ENCODE data around the gene RTN1.

RTN1 gene

DNA sequence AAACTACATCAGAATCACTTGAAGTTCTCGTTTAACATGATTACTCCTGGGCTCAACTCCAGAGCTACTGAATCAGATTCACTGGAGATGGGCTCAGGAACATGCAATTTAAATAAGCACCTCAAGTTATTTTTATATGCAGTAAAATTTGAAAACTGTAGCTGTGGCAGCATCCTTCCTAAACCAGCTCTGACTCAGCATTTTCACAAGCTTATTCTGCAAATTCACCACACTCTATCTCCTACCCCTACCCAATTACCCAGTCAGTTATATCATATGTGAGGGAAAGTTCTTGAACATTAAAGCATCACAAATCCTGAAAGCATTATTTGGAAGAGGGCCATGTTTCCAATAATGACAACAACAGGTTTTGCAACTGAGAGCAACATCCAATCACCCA lies 25.1 kb upstream of the RTN1 start:
- Histone ChIP-seq H3K9me3 (ENCODE audit: control insufficient read depth, insufficient read depth, low read length) (no peaks in the 10 kb centered on the region), H3K9ac (ENCODE audit: low read depth, low read length) (no peak overlapping the region), H3K27ac (ENCODE audit: low read depth, low read length) (no peak overlapping the region), H3K27me3 (ENCODE audit: control insufficient read depth, insufficient read depth, low read length) (no peaks in the 10 kb centered on the region; the same call in 1 of the 2 replicates), H3K36me3 (ENCODE audit: control insufficient read depth, insufficient read depth, low read length) (no peaks in the 10 kb centered on the region), H3K4me1 (ENCODE audit: control insufficient read depth, insufficient read depth, low read length) (no peaks in the 10 kb centered on the region), H3K4me3 (ENCODE audit: low read depth, low read length) (no peak overlapping the region)

DNA sequence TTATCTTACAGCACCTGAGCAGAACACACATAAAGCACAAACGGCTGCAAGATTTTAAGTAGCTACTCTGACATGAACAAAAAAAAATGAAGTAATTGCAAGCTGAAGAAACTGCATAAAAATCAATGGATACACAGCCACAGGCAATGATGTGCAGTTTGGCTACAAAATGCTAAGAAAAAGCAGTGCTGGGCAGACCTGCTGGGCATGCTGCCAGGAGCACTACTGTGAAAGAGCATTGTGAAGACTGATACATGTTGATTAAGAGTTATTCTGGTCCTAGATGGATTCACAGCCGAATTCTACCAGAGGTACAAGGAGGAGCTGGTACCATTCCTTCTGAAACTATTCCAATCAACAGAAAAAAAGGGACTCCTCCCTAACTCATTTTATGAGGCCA lies 20.1 kb upstream of the RTN1 start:
- no peaks in the 10 kb centered on the region for H3K36me3 ChIP-seq (ENCODE audit: control insufficient read depth, insufficient read depth, low read length)
- no peaks in the 10 kb centered on the region for H3K4me1 ChIP-seq (ENCODE audit: control insufficient read depth, insufficient read depth, low read length)
- no peaks in the 10 kb centered on the region for H3K9me3 ChIP-seq (ENCODE audit: control insufficient read depth, insufficient read depth, low read length)
- H3K9ac ChIP-seq (ENCODE audit: low read depth, low read length) = no peak overlapping the region
- H3K27ac ChIP-seq (ENCODE audit: low read depth, low read length) = no peak overlapping the region
- no peaks in the 10 kb centered on the region; the same call in 1 of the 2 replicates for H3K27me3 ChIP-seq (ENCODE audit: control insufficient read depth, insufficient read depth, low read length)
- no peak overlapping the region for H3K4me3 ChIP-seq (ENCODE audit: low read depth, low read length)

DNA sequence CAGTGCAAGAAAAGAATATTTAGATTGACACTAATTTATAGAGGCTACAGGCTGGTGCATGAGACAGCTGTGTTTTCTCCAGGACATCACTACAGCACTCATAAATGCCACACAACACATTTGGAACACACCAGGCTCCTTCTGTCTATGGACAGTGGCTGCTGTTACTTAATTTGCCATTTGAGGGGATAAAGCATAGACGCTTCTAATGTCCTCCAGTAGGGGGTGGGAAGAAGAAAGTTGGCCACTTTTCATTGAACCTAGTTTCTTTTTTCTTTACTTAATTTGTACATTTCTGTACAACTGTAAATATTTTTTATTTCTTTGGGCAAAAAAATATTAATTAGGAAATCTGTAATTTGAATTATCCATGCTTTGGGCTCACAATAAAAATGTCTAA lies 12.4 kb upstream of the RTN1 start:
- H3K4me3 ChIP-seq (ENCODE audit: low read depth, low read length) = no peak overlapping the region
- no peaks in the 10 kb centered on the region for H3K27me3 ChIP-seq (ENCODE audit: control insufficient read depth, insufficient read depth, low read length)
- no peaks in the 10 kb centered on the region for H3K4me1 ChIP-seq (ENCODE audit: control insufficient read depth, insufficient read depth, low read length)
- no peaks in the 10 kb centered on the region for H3K36me3 ChIP-seq (ENCODE audit: control insufficient read depth, insufficient read depth, low read length)
- H3K9ac ChIP-seq (ENCODE audit: low read depth, low read length) = no peak overlapping the region
- no peak overlapping the region for H3K27ac ChIP-seq (ENCODE audit: low read depth, low read length)
- H3K9me3 ChIP-seq (ENCODE audit: control insufficient read depth, insufficient read depth, low read length) = no peaks in the 10 kb centered on the region

DNA sequence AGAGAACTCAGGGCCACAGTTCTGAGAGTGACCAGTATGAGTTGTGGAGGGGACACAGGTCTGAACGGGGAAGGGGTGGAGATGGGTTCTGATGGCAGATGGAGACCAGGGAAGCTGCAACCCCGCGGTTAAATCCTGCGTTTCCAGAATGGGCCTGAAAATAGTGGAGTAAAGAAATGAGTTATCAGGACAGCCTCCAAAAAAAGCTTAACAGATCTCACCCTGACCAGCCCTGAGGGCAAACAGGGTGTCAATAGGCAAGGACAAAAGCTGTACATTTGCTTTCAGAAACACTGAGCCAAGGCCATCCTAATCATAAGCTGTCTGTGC lies 555 bp upstream of the RTN1 start:
- Histone ChIP-seq H3K27me3 (ENCODE audit: control insufficient read depth, insufficient read depth, low read length) (peaks cover 64% of the 10 kb centered on the region), H3K9ac (ENCODE audit: low read depth, low read length) (no peak overlapping the region), H3K4me3 (ENCODE audit: low read depth, low read length) (peak overlapping the region; percentile 63)

DNA sequence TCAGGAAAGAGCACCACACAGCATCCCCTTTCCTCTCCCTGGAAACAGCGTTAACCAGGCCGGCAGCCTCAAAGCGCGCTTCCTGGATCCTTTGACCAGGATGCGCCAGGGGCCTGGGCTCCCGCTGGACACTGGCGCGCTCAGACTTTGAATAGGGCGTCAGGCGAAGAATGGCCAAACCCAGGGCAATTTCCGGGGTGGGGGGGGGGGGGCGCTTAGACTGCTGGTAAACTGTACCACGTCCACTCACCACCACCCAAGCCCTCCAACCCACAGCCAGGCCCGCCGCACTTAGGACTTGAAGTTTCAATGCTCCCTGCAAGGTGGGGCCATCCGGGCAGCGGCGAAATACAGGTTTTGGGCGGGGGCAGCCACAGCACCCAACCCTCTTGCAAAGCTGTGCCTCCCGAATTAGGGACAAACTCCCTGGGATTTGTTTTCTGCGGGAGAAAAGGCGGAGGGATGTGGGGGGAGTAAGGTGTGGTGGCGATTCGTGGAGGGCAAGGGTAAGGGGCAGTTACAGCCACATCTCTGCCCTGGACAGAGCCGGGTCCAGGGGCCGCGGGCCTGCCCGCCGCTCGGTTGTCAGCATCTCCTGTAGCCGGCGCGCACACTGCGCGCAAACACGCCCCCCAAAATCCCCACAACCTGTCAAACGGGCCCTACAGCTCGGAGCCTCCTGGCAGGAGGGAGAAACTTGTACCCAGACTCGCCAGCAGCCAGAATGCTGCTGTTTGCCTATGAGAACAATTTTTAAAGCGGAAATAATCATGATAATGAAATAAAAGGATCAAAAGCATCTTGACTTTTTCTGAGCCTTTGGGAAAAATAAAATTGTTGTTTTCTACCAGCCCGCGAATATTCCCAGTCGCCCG lies 958 bp downstream of the RTN1 start:
- no peaks in the 10 kb centered on the region for H3K9me3 ChIP-seq (ENCODE audit: control insufficient read depth, insufficient read depth, low read length)
- H3K4me1 ChIP-seq (ENCODE audit: control insufficient read depth, insufficient read depth, low read length) = no peaks in the 10 kb centered on the region
- H3K9ac ChIP-seq (ENCODE audit: low read depth, low read length) = no peak overlapping the region
- peaks cover 64% of the 10 kb centered on the region for H3K27me3 ChIP-seq (ENCODE audit: control insufficient read depth, insufficient read depth, low read length)
- no peak overlapping the region for H3K27ac ChIP-seq (ENCODE audit: low read depth, low read length)
- H3K4me3 ChIP-seq (ENCODE audit: low read depth, low read length) = peak overlapping the region; percentile 63
- H3K36me3 ChIP-seq (ENCODE audit: control insufficient read depth, insufficient read depth, low read length) = no peaks in the 10 kb centered on the region

More for the DNA sequence above, 555 bp upstream of the RTN1 start:
- no peaks in the 10 kb centered on the region for H3K4me1 ChIP-seq (ENCODE audit: control insufficient read depth, insufficient read depth, low read length)
- no peak overlapping the region for H3K27ac ChIP-seq (ENCODE audit: low read depth, low read length)
- H3K9me3 ChIP-seq (ENCODE audit: control insufficient read depth, insufficient read depth, low read length) = no peaks in the 10 kb centered on the region
- H3K36me3 ChIP-seq (ENCODE audit: control insufficient read depth, insufficient read depth, low read length) = no peaks in the 10 kb centered on the region

DNA sequence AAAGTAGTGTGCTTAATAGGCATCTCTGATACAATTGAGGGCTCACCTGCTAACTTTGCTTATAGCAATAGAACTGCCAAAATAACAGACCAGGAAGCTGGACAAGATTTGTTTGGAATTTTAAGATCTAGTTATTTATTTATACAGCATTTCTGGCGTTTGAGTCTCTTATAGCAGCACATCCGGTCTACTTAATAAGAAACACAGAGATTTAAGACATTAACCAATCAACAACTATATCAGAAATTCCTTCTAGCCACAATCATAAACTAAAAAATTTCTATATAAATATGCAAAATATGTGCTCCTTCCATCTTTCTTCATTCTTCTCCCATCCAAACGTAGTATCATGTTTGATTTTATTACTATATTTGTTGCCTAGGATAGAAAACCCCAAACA lies 2.6 kb downstream of the RTN1 start:
- Histone ChIP-seq H3K27ac (ENCODE audit: low read depth, low read length) (no peak overlapping the region), H3K9ac (ENCODE audit: low read depth, low read length) (no peak overlapping the region), H3K4me3 (ENCODE audit: low read depth, low read length) (no peak overlapping the region), H3K4me1 (ENCODE audit: control insufficient read depth, insufficient read depth, low read length) (no peaks in the 10 kb centered on the region), H3K27me3 (ENCODE audit: control insufficient read depth, insufficient read depth, low read length) (peaks cover 60% of the 10 kb centered on the region), H3K36me3 (ENCODE audit: control insufficient read depth, insufficient read depth, low read length) (no peaks in the 10 kb centered on the region), H3K9me3 (ENCODE audit: control insufficient read depth, insufficient read depth, low read length) (no peaks in the 10 kb centered on the region)

DNA sequence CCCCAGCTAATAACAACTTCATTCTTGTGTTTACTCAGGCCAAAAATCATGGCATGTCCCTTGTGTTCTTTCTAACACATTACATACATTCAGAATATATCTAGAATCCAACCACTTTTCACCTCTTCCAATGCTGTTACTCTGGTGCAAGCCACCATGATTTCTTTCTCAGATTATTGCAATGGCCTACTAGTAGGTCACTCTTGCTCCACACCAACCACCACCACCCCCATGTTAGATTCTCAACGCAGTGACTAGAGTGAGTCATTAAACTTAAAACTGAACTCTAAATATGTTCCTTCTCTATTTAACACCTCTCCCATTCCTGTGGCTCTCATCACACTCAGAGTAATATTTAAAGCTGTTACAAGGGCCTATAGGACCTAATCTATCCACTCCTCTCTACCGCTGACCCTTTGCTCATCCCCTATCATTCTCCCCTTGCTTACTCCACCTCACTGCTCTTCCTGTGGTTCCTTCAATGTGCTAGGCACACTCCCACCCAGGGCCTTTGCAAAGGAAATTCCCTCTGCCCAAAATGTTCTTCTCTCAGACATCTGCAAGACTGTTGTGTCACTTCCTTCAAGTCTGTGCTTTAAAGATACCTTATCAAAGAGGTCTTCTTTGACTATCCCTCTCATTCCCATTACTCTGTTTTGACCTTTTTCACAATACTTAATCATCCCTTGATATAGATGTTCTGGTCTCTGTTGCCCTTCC lies 6.6 kb downstream of the RTN1 start:
- Histone ChIP-seq H3K36me3 (ENCODE audit: control insufficient read depth, insufficient read depth, low read length) (no peaks in the 10 kb centered on the region), H3K9me3 (ENCODE audit: control insufficient read depth, insufficient read depth, low read length) (peaks cover 14% of the 10 kb centered on the region; the same call in 1 of the 2 replicates), H3K9ac (ENCODE audit: low read depth, low read length) (no peak overlapping the region), H3K27ac (ENCODE audit: low read depth, low read length) (no peak overlapping the region), H3K4me3 (ENCODE audit: low read depth, low read length) (no peak overlapping the region), H3K4me1 (ENCODE audit: control insufficient read depth, insufficient read depth, low read length) (no peaks in the 10 kb centered on the region), H3K27me3 (ENCODE audit: control insufficient read depth, insufficient read depth, low read length) (peaks cover 19% of the 10 kb centered on the region)

DNA sequence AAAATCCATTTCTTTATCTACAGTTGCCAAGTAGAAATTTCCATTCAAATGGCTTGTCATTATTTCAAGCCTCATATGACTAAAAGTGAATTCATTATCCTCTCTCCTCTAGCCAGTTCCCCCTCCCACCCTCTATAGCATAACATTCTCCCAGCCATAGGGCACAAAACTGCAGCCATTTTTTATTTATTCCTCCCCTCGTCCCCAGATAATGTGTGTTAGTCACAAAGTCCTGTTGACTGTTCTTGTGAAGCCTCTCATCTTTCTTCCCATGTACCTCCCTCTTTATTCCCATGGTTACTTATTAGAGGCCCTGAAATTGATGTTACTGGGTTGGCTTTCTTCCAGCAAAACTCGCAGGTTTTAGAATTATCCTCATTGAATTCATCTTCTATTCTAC lies 13.2 kb downstream of the RTN1 start:
- Histone ChIP-seq H3K27me3 (ENCODE audit: control insufficient read depth, insufficient read depth, low read length) (no peaks in the 10 kb centered on the region), H3K36me3 (ENCODE audit: control insufficient read depth, insufficient read depth, low read length) (no peaks in the 10 kb centered on the region), H3K9ac (ENCODE audit: low read depth, low read length) (no peak overlapping the region), H3K27ac (ENCODE audit: low read depth, low read length) (no peak overlapping the region), H3K4me3 (ENCODE audit: low read depth, low read length) (no peak overlapping the region), H3K4me1 (ENCODE audit: control insufficient read depth, insufficient read depth, low read length) (no peaks in the 10 kb centered on the region), H3K9me3 (ENCODE audit: control insufficient read depth, insufficient read depth, low read length) (peaks cover 14% of the 10 kb centered on the region; the same call in 1 of the 2 replicates)

DNA sequence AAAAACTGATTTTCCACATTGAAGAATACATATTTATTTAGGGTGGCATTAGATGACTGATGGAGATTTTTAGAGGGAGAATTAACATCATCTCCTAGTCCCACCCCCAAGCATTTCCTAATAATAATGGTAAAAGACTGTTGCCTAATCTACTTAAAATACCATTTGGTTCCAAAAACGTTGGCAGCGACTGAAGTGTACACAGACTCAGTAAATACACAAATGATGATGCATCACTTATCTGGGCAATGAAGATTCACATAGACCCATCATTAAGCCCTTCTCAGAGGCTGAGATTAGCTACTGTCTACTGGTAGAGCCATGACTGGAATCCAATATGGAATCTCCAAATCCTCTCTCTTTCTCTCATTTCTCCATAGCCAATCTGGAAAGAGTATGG lies 18.2 kb downstream of the RTN1 start:
- Histone ChIP-seq H3K27ac (ENCODE audit: low read depth, low read length) (no peak overlapping the region), H3K36me3 (ENCODE audit: control insufficient read depth, insufficient read depth, low read length) (no peaks in the 10 kb centered on the region), H3K4me1 (ENCODE audit: control insufficient read depth, insufficient read depth, low read length) (no peaks in the 10 kb centered on the region), H3K27me3 (ENCODE audit: control insufficient read depth, insufficient read depth, low read length) (no peaks in the 10 kb centered on the region), H3K9ac (ENCODE audit: low read depth, low read length) (no peak overlapping the region), H3K9me3 (ENCODE audit: control insufficient read depth, insufficient read depth, low read length) (no peaks in the 10 kb centered on the region), H3K4me3 (ENCODE audit: low read depth, low read length) (no peak overlapping the region)

DNA sequence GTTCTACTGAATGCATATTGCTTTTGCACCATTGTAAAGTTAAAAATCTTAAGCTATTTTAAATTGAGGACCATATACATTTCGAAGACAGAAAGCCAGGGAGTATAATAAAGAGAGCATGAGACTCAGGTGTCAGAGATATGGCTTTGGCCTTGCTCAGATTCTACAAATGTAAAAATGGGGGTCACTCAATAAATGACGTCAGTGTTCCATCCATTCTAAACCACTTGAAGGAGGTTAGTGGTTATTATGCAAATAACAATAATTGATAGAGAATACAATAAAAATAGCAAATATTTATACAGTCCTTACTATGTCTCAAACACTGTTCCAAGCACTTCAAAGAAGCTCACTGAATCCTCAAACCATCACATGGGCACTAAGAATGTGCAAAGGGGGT lies 20.1 kb downstream of the RTN1 start:
- H3K9me3 ChIP-seq (ENCODE audit: control insufficient read depth, insufficient read depth, low read length) = no peaks in the 10 kb centered on the region
- H3K27me3 ChIP-seq (ENCODE audit: control insufficient read depth, insufficient read depth, low read length) = no peaks in the 10 kb centered on the region
- no peak overlapping the region for H3K27ac ChIP-seq (ENCODE audit: low read depth, low read length)
- H3K4me3 ChIP-seq (ENCODE audit: low read depth, low read length) = no peak overlapping the region
- H3K9ac ChIP-seq (ENCODE audit: low read depth, low read length) = no peak overlapping the region
- H3K4me1 ChIP-seq (ENCODE audit: control insufficient read depth, insufficient read depth, low read length) = no peaks in the 10 kb centered on the region
- H3K36me3 ChIP-seq (ENCODE audit: control insufficient read depth, insufficient read depth, low read length) = no peaks in the 10 kb centered on the region

DNA sequence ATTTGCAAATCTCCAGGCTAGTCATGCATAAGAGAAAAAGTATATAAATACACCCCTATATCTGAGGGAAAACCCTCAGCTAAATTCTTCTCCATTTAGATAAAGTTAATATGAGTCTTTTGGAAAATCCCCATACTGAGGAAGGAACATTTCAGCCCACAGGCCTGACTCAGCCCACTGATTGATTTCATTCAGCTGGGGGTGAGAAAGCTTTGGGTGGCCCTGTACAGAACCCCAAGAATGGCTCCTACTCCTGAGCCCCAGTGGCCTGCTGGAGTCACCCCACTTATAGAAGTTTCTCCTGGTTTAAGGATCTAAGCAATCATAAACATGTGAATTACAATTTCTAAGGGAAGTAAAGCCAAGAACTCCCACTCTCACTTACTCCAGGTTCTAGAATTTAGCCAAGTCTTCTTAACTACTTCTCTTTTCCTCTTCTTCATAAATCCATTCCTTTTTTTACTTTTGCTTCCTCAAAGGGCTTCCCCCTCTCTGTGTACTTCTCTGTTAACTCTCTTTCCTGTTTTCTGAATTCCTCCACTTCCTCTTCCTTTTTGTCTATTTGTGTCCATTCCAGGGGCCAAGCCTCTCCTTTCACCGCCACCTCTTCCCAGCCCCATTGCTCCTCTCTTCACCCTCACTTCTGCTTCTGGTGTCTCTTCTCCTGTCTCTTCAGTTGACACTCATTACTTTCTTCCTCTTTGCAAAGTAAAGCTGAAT lies 21.0 kb downstream of the RTN1 start:
- H3K4me3 ChIP-seq (ENCODE audit: low read depth, low read length) = no peak overlapping the region
- H3K36me3 ChIP-seq (ENCODE audit: control insufficient read depth, insufficient read depth, low read length) = no peaks in the 10 kb centered on the region
- no peak overlapping the region for H3K27ac ChIP-seq (ENCODE audit: low read depth, low read length)
- no peak overlapping the region for H3K9ac ChIP-seq (ENCODE audit: low read depth, low read length)
- H3K9me3 ChIP-seq (ENCODE audit: control insufficient read depth, insufficient read depth, low read length) = no peaks in the 10 kb centered on the region
- H3K4me1 ChIP-seq (ENCODE audit: control insufficient read depth, insufficient read depth, low read length) = no peaks in the 10 kb centered on the region
- H3K27me3 ChIP-seq (ENCODE audit: control insufficient read depth, insufficient read depth, low read length) = no peaks in the 10 kb centered on the region

Measured in HUES48 (cell line).